ENCODE measurements around the gene HTR2B.

HTR2B gene

DNA sequence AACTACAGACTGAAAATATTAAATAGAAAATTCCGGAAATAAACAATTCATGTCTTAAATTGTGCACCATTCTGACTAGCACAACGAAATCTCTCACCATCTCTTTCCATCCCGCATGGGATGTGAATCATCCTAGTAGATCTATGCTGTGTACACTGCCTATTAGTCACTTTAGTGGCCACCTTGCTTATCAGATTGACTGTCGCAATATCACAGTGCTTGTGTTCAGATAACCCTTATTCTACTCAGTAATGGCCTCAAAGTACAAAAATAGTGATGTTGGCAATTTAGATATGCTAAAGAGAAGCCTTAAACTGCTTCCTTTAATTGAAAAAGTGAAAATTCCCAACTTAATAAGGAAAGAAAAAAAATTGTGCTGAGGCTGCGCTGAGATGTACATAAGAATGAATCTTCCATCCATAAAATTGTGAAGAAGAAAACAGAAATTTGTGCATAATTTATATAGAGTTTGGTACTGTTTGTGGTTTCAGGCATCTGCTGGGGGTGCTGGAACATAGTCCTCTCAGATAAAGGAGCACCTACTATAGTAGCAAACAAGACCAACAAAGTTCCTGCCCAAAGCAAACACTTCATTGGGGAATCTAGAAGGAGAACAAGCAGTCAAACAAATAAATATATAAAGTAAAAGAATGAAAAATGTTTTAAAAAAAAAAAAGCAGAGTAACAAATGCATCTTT lies 56.2 kb downstream of the HTR2B start:
- no peak for TF ChIP-seq FOXP2 (optimal IDR thresholded peaks at IDR 0.05; ENCODE audit: borderline replicate concordance, extremely low read depth, extremely low read length, insufficient read depth)

DNA sequence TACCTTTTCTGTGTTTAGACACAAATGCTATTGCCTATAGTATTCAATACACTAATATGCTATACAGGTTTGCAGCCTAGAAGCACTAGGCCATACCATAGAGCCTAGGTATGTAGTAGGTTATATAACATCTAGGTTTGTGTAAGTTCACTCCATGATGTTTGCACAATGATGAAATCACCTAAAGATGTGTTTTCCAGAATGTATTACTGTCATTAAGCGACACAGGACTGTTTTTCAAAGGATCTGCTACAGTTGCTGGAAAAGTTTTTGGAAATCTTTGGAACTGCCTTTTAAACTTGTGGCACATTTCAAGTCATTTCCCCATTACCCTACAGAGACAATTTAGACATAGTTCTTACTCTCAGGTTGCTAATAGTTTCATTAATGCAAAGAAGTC lies 58.9 kb downstream of the HTR2B start:
- TF ChIP-seq FOXP2 (optimal IDR thresholded peaks at IDR 0.05; ENCODE audit: borderline replicate concordance, extremely low read depth, extremely low read length, insufficient read depth) = no peak
- TF ChIP-seq TAF1 (IDR thresholded peaks at IDR 0.05; ENCODE audit: borderline replicate concordance, insufficient read depth, low read length) = no peak
- TF ChIP-seq, protein P1, sequence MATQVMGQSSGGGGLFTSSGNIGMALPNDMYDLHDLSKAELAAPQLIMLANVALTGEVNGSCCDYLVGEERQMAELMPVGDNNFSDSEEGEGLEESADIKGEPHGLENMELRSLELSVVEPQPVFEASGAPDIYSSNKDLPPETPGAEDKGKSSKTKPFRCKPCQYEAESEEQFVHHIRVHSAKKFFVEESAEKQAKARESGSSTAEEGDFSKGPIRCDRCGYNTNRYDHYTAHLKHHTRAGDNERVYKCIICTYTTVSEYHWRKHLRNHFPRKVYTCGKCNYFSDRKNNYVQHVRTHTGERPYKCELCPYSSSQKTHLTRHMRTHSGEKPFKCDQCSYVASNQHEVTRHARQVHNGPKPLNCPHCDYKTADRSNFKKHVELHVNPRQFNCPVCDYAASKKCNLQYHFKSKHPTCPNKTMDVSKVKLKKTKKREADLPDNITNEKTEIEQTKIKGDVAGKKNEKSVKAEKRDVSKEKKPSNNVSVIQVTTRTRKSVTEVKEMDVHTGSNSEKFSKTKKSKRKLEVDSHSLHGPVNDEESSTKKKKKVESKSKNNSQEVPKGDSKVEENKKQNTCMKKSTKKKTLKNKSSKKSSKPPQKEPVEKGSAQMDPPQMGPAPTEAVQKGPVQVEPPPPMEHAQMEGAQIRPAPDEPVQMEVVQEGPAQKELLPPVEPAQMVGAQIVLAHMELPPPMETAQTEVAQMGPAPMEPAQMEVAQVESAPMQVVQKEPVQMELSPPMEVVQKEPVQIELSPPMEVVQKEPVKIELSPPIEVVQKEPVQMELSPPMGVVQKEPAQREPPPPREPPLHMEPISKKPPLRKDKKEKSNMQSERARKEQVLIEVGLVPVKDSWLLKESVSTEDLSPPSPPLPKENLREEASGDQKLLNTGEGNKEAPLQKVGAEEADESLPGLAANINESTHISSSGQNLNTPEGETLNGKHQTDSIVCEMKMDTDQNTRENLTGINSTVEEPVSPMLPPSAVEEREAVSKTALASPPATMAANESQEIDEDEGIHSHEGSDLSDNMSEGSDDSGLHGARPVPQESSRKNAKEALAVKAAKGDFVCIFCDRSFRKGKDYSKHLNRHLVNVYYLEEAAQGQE (IDR thresholded peaks at IDR 0.05; ENCODE audit: insufficient read depth in 1 of 2, low read depth in 2 of 2, low read length in 2 of 2) = no peak
- no peak for TF ChIP-seq SIN3A (IDR thresholded peaks at IDR 0.05; ENCODE audit: borderline replicate concordance, insufficient read depth, low read length)
- no peak for TF ChIP-seq POLR2AphosphoS5 (IDR thresholded peaks at IDR 0.05; ENCODE audit: low read depth, low read length)

DNA sequence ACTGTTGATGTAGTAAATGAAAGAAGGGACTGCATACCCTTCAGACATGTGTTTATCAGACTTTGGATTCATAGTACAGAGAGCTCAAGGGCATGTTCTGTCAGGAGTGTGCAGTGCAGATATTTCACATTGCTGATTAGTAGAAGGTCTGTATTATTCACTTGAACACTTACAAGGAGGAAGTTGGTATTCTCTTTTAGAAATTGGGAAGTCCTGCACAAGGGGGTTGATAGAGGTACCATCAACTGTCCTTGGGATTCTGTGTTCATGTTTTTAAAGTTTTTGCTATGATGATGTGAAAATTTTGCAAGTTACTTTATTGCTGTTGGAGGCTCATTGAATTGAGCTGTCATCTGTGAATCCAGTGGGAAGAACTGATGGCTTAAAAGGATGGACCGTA lies 61.5 kb downstream of the HTR2B start:
- TF ChIP-seq TAF1 (IDR thresholded peaks at IDR 0.05; ENCODE audit: borderline replicate concordance, insufficient read depth, low read length) (no peak), FOXP2 (optimal IDR thresholded peaks at IDR 0.05; ENCODE audit: borderline replicate concordance, extremely low read depth, extremely low read length, insufficient read depth) (no peak), SIN3A (IDR thresholded peaks at IDR 0.05; ENCODE audit: borderline replicate concordance, insufficient read depth, low read length) (no peak), POLR2AphosphoS5 (IDR thresholded peaks at IDR 0.05; ENCODE audit: low read depth, low read length) (no peak)
- TF ChIP-seq, protein P1 (IDR thresholded peaks at IDR 0.05; ENCODE audit: insufficient read depth in 1 of 2, low read depth in 2 of 2, low read length in 2 of 2) = no peak

DNA sequence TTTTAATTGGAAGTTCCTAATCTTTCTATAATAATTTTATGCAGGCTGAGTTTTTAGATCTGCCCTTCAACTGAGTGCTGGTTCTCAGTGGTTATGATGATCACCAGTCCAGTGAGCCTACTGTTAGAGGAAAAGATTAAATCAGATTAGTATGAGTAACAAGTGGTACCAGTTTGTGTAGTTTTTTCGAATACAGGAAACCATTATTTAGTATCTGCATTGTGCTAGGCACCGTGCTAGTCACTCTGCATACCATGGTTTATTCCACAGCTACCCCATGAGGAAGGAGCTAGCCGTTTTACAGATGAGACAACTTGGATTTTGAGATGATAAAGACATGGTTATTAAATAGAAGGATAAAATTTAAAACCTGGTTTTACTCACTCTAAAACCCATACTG lies 62.1 kb downstream of the HTR2B start:
- TF ChIP-seq FOXP2 (optimal IDR thresholded peaks at IDR 0.05; ENCODE audit: borderline replicate concordance, extremely low read depth, extremely low read length, insufficient read depth) (no peak), TAF1 (IDR thresholded peaks at IDR 0.05; ENCODE audit: borderline replicate concordance, insufficient read depth, low read length) (no peak), POLR2AphosphoS5 (IDR thresholded peaks at IDR 0.05; ENCODE audit: low read depth, low read length) (no peak), SIN3A (IDR thresholded peaks at IDR 0.05; ENCODE audit: borderline replicate concordance, insufficient read depth, low read length) (no peak)
- TF ChIP-seq, protein P1 (IDR thresholded peaks at IDR 0.05; ENCODE audit: insufficient read depth in 1 of 2, low read depth in 2 of 2, low read length in 2 of 2) = no peak

DNA sequence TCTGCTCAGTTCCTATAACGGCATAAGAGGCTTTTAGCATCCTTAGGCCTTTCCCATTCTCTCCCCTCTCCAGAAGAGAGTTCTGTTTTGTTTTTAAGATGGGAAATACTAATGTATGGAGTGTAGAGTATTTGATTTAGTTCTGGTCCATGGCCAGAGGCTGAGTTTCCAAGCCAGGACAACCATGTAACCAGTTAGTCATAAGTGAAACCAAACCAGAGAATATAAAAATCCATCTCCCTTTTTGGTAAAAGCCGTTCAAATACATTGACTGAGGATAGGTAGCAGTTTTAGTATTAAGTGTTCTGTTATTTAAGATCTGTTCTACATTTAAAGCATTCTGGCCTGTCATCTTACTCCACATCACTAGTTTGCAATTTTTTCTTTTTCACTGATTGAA lies 65.1 kb downstream of the HTR2B start:
- TF ChIP-seq FOXP2 (optimal IDR thresholded peaks at IDR 0.05; ENCODE audit: borderline replicate concordance, extremely low read depth, extremely low read length, insufficient read depth) (no peak), POLR2AphosphoS5 (IDR thresholded peaks at IDR 0.05; ENCODE audit: low read depth, low read length) (no peak), SIN3A (IDR thresholded peaks at IDR 0.05; ENCODE audit: borderline replicate concordance, insufficient read depth, low read length) (no peak), TAF1 (IDR thresholded peaks at IDR 0.05; ENCODE audit: borderline replicate concordance, insufficient read depth, low read length) (no peak)
- TF ChIP-seq, protein P1 (IDR thresholded peaks at IDR 0.05; ENCODE audit: insufficient read depth in 1 of 2, low read depth in 2 of 2, low read length in 2 of 2) = no peak

Measured in PFSK-1 (cell line).